HEK293 (cell line): ENCODE results near the gene MYL7.

ENCODE experiments used
- CTCF ChIA-PET: fragments of 350-600 bp; formaldehyde crosslinking; extraction: SDS; loops from one replicate; lab custom pipeline; 2021; ENCODE audit warnings: antibody characterized with exemption; lab: Yijun Ruan, JAX
- POLR2A ChIA-PET: fragments of 300-600 bp; formaldehyde crosslinking; extraction: SDS; loops from one replicate; lab custom pipeline; 2020; ENCODE audit warnings: antibody characterized with exemption, inconsistent platforms; lab: Yijun Ruan, JAX
- H3K27ac ChIP-seq: fragments of 200-500 bp; sonication (Bioruptor generic); 2 replicates; pipeline ENCODE4 v1.5.1; 2014; ENCODE audit warnings: low read depth, low read length, control low read depth, inconsistent platforms; ENCODE audit errors: extremely low read depth
- H3K36me3 ChIP-seq, 2 experiments: fragments of 200-500 bp in 1 of 2; sonication (Bioruptor generic) in 1 of 2; 1 replicate in 1 of 2; 2 replicates in 1 of 2; pipeline ENCODE4 v1.5.1; 2014 to 2017; ENCODE audit warnings: inconsistent platforms in 2 of 2, low read length in 2 of 2; ENCODE audit not compliant: control insufficient read depth in 2 of 2, insufficient read depth in 1 of 2
- H3K4me1 ChIP-seq: fragments of 200-500 bp; sonication (Bioruptor generic); 2 replicates; pipeline ENCODE4 v1.5.1; 2014; ENCODE audit warnings: mild to moderate bottlenecking, low read length, inconsistent platforms; ENCODE audit not compliant: control insufficient read depth, insufficient read depth
- H3K4me3 ChIP-seq: 2 replicates; pipeline ENCODE4 v1.5.1; 2011; ENCODE audit warnings: low read depth, mild to moderate bottlenecking, control low read depth, low read length, moderate library complexity
- H3K9me3 ChIP-seq: fragments of 200-500 bp; sonication (Bioruptor generic); 2 replicates; pipeline ENCODE4 v1.5.1; 2014; ENCODE audit warnings: low read depth, low read length, inconsistent platforms; ENCODE audit not compliant: control insufficient read depth, insufficient read depth
- GLI4 ChIP-seq: fragments of 450-650 bp; formaldehyde crosslinking; IDR thresholded peaks from 2 replicates; pipeline ENCODE4 v1.5.1; 2016; ENCODE audit warnings: missing biosample characterization, missing genetic modification characterization
- GLIS2 ChIP-seq: fragments of 450-650 bp; formaldehyde crosslinking; IDR thresholded peaks from 2 replicates; pipeline ENCODE4 v1.5.1; 2016; ENCODE audit warnings: missing biosample characterization, missing genetic modification characterization
- PRDM1 ChIP-seq: fragments of 450-650 bp; formaldehyde crosslinking; IDR thresholded peaks from 2 replicates; pipeline ENCODE4; 2016; ENCODE audit warnings: missing biosample characterization, missing genetic modification characterization
- SCRT2 ChIP-seq: fragments of 450-650 bp; formaldehyde crosslinking; IDR thresholded peaks from 2 replicates; pipeline ENCODE4 v1.5.1; 2016; ENCODE audit warnings: missing biosample characterization, missing genetic modification characterization
- ZNF132 ChIP-seq: fragments of 450-650 bp; formaldehyde crosslinking; IDR thresholded peaks from 2 replicates; pipeline ENCODE4 v1.5.1; 2017; ENCODE audit warnings: missing biosample characterization, missing genetic modification characterization, borderline replicate concordance
- ZNF146 ChIP-seq: fragments of 450-650 bp; formaldehyde crosslinking; IDR thresholded peaks from 2 replicates; pipeline ENCODE4 v1.5.1; 2016; ENCODE audit warnings: missing biosample characterization, missing genetic modification characterization
- ZNF23 ChIP-seq: fragments of 450-650 bp; formaldehyde crosslinking; IDR thresholded peaks from 2 replicates; pipeline ENCODE4 v1.5.1; 2016; ENCODE audit warnings: missing biosample characterization, missing genetic modification characterization, borderline replicate concordance
- ZNF354C ChIP-seq: fragments of 450-650 bp; formaldehyde crosslinking; IDR thresholded peaks from 2 replicates; pipeline ENCODE4 v1.5.1; 2016; ENCODE audit warnings: missing biosample characterization, missing genetic modification characterization, low read depth, borderline replicate concordance
- ZNF433 ChIP-seq: fragments of 450-650 bp; formaldehyde crosslinking; IDR thresholded peaks from 2 replicates; pipeline ENCODE4 v1.5.1; 2016; ENCODE audit warnings: missing biosample characterization, missing genetic modification characterization, low read depth
- ZNF596 ChIP-seq: fragments of 450-650 bp; IDR thresholded peaks from 2 replicates; pipeline ENCODE4 v1.5.0; 2018; ENCODE audit warnings: missing biosample characterization, mild to moderate bottlenecking, missing genetic modification characterization, moderate library complexity
- ZNF600 ChIP-seq: fragments of 450-650 bp; formaldehyde crosslinking; IDR thresholded peaks from 2 replicates; pipeline ENCODE4 v1.5.1; 2016; ENCODE audit warnings: missing biosample characterization, missing genetic modification characterization
- ZNF623 ChIP-seq: fragments of 450-650 bp; formaldehyde crosslinking; IDR thresholded peaks from 2 replicates; pipeline ENCODE4 v1.5.1; 2016; ENCODE audit warnings: missing biosample characterization, missing genetic modification characterization
- ZNF658 ChIP-seq: fragments of 450-650 bp; formaldehyde crosslinking; IDR thresholded peaks from 2 replicates; pipeline ENCODE4; 2016; ENCODE audit warnings: missing biosample characterization, missing genetic modification characterization
- ZNF76 ChIP-seq: fragments of 450-650 bp; formaldehyde crosslinking; IDR thresholded peaks from 2 replicates; pipeline ENCODE4; 2016; ENCODE audit warnings: low read depth, missing biosample characterization, missing genetic modification characterization, borderline replicate concordance
- ZNF768 ChIP-seq: fragments of 450-650 bp; formaldehyde crosslinking; IDR thresholded peaks from 2 replicates; pipeline ENCODE4 v1.5.1; 2018; ENCODE audit warnings: missing biosample characterization, mild to moderate bottlenecking, missing genetic modification characterization
- TF ChIP-seq, protein P1 (sequence below): fragments of 450-650 bp; formaldehyde crosslinking; IDR thresholded peaks from 2 replicates; pipeline ENCODE4 v1.5.1; 2016; ENCODE audit warnings: missing biosample characterization, missing genetic modification characterization, borderline replicate concordance
- TF ChIP-seq, protein P2 (sequence below): fragments of 450-650 bp; formaldehyde crosslinking; IDR thresholded peaks from 2 replicates; pipeline ENCODE4 v1.5.1; 2017; ENCODE audit warnings: missing biosample characterization, missing genetic modification characterization
- TF ChIP-seq, protein P3 (sequence below): fragments of 450-650 bp; formaldehyde crosslinking; IDR thresholded peaks from 2 replicates; pipeline ENCODE4 v1.5.1; 2016; ENCODE audit warnings: missing biosample characterization, missing genetic modification characterization, borderline replicate concordance
- TF ChIP-seq, protein P4 (sequence below): fragments of 450-650 bp; formaldehyde crosslinking; IDR thresholded peaks from 2 replicates; pipeline ENCODE4 v1.5.1; 2016; ENCODE audit warnings: missing biosample characterization, missing genetic modification characterization, low read depth
- TF ChIP-seq, protein P5 (sequence below): sonication (generic); formaldehyde crosslinking; IDR thresholded peaks from 2 replicates; pipeline ENCODE4 v1.8.1; 2022; ENCODE audit warnings: mild to moderate bottlenecking, moderate library complexity, missing genetic modification reagents

Gene MYL7

DNA sequence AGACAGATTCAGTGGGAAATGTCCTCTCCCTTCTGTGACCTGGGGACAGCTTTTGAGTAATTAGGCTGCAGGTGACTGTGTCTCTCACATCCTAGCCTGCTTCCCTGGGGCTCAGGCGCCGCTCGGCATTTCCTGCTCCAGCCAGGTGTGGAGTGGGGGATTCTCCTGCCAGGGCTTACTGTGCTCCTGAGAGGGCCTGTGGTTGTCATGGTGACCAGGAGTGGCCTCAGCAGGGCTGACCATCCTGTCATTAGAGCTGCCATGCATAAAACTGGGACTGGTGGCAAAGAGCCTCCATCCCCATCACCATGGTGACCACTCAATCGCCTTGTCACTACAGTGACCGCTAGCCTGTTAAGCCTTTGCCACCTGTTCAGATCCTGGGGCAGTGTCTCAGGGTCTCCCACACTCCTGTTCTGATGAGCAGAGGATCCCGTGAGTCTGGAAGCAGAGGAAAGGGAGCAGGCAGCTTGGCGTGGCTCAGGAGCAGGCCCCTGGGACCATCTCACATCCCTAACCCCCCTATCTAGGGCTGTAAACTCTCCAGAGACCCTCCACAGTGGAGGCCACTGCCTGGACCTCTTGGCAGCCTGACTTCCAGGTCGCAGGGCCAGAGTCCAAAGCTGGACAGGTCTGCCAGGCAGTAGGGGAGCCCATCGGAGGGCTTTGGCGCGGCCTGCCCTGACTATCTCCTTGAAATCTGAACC is 48.3 kb upstream of the MYL7 start, which contains the start of gene GCK:
TSS of gene GCK (minus strand) at position 154 of the 707 bp plus-strand sequence. CDS start 486 bp downstream, outside the sequence.
- POLR2A ChIA-PET, result no interaction called here
- TF ChIP-seq, protein P1, sequence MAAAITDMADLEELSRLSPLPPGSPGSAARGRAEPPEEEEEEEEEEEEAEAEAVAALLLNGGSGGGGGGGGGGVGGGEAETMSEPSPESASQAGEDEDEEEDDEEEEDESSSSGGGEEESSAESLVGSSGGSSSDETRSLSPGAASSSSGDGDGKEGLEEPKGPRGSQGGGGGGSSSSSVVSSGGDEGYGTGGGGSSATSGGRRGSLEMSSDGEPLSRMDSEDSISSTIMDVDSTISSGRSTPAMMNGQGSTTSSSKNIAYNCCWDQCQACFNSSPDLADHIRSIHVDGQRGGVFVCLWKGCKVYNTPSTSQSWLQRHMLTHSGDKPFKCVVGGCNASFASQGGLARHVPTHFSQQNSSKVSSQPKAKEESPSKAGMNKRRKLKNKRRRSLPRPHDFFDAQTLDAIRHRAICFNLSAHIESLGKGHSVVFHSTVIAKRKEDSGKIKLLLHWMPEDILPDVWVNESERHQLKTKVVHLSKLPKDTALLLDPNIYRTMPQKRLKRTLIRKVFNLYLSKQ (tag by site-specific recombination), result no peak
- TF ChIP-seq ZNF658 (tag by site-specific recombination), result no peak
- no peak for TF ChIP-seq PRDM1 (tag by site-specific recombination)
- no peak for TF ChIP-seq ZNF600 (tag by site-specific recombination)
- no peak for TF ChIP-seq ZNF23 (tag by site-specific recombination)
- no peak for TF ChIP-seq SCRT2 (tag by site-specific recombination)
- TF ChIP-seq GLI4 (tag by site-specific recombination), result no peak
- TF ChIP-seq ZNF768, result no peak
- TF ChIP-seq, protein P2, sequence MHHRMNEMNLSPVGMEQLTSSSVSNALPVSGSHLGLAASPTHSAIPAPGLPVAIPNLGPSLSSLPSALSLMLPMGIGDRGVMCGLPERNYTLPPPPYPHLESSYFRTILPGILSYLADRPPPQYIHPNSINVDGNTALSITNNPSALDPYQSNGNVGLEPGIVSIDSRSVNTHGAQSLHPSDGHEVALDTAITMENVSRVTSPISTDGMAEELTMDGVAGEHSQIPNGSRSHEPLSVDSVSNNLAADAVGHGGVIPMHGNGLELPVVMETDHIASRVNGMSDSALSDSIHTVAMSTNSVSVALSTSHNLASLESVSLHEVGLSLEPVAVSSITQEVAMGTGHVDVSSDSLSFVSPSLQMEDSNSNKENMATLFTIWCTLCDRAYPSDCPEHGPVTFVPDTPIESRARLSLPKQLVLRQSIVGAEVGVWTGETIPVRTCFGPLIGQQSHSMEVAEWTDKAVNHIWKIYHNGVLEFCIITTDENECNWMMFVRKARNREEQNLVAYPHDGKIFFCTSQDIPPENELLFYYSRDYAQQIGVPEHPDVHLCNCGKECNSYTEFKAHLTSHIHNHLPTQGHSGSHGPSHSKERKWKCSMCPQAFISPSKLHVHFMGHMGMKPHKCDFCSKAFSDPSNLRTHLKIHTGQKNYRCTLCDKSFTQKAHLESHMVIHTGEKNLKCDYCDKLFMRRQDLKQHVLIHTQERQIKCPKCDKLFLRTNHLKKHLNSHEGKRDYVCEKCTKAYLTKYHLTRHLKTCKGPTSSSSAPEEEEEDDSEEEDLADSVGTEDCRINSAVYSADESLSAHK (tag by site-specific recombination), result no peak
- TF ChIP-seq ZNF596 (tag by site-specific recombination), result no peak
- TF ChIP-seq, protein P3, sequence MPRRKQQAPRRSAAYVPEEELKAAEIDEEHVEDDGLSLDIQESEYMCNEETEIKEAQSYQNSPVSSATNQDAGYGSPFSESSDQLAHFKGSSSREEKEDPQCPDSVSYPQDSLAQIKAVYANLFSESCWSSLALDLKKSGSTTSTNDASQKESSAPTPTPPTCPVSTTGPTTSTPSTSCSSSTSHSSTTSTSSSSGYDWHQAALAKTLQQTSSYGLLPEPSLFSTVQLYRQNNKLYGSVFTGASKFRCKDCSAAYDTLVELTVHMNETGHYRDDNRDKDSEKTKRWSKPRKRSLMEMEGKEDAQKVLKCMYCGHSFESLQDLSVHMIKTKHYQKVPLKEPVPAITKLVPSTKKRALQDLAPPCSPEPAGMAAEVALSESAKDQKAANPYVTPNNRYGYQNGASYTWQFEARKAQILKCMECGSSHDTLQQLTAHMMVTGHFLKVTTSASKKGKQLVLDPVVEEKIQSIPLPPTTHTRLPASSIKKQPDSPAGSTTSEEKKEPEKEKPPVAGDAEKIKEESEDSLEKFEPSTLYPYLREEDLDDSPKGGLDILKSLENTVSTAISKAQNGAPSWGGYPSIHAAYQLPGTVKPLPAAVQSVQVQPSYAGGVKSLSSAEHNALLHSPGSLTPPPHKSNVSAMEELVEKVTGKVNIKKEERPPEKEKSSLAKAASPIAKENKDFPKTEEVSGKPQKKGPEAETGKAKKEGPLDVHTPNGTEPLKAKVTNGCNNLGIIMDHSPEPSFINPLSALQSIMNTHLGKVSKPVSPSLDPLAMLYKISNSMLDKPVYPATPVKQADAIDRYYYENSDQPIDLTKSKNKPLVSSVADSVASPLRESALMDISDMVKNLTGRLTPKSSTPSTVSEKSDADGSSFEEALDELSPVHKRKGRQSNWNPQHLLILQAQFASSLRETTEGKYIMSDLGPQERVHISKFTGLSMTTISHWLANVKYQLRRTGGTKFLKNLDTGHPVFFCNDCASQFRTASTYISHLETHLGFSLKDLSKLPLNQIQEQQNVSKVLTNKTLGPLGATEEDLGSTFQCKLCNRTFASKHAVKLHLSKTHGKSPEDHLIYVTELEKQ, result no peak
- TF ChIP-seq GLIS2 (tag by site-specific recombination), result no peak
- TF ChIP-seq ZNF433 (tag by site-specific recombination), result no peak
- TF ChIP-seq ZNF354C (tag by site-specific recombination), result no peak
- Histone ChIP-seq H3K27ac (no peak within 1 kb of the TSS), H3K9me3 (no peaks in the 10 kb centered on the region), H3K4me1 (no peaks in the 10 kb centered on the region), H3K4me3 (no peak within 1 kb of the TSS), H3K36me3 (no peaks in the 10 kb centered on the region)
- CTCF ChIA-PET, result no interaction called here

DNA sequence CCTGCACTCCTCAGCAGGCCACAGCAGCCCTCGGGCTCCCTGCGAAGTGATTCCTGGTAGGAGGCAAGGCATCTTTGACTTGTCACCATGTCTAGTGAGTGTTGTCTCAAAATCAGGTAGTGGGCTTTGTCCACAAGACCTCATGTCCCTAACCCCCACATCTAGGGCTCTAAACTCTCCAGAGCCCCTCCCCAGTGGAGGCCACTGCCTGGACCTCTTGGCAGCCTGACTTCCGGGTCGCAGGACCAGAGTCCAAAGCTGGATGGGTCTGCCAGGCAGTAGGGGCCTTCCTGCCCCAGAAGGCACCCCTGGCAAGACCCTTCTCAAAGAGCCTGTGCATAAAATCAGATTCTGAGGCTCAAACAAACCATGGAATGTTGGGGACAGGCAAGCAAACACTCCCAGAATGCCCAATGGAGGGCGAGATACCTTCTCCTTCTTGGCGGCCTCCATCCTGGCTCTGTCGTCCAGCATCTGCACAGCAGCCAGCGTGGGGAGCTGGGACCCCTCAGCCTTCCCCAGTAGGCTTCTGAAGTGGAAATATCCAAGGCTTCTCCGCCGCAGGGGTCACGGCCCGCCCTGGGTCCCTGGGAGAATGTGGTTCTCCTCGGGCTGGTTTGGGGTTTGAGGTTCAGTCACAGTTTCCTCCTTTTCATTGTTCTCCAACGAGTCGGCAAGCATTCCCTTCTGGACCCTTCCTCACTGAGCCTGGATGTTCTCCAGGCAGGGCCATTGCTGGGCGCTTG is 47.5 kb upstream of the MYL7 start:
- POLR2A ChIA-PET, result no interaction called here
- Histone ChIP-seq H3K36me3 (no peaks in the 10 kb centered on the region), H3K27ac (no peak overlapping the region), H3K4me1 (0 out of 2 replicates have a peak, but pooled peaks cover 2% of the 10 kb centered on the region), H3K9me3 (no peaks in the 10 kb centered on the region), H3K4me3 (no peak overlapping the region)
- CTCF ChIA-PET, result interaction anchor here (0.6 kb wide), 1 partner anchor 56 kb away, joined by 3 read pairs; no protein-coding TSS in a partner anchor
- TF ChIP-seq, protein P4, sequence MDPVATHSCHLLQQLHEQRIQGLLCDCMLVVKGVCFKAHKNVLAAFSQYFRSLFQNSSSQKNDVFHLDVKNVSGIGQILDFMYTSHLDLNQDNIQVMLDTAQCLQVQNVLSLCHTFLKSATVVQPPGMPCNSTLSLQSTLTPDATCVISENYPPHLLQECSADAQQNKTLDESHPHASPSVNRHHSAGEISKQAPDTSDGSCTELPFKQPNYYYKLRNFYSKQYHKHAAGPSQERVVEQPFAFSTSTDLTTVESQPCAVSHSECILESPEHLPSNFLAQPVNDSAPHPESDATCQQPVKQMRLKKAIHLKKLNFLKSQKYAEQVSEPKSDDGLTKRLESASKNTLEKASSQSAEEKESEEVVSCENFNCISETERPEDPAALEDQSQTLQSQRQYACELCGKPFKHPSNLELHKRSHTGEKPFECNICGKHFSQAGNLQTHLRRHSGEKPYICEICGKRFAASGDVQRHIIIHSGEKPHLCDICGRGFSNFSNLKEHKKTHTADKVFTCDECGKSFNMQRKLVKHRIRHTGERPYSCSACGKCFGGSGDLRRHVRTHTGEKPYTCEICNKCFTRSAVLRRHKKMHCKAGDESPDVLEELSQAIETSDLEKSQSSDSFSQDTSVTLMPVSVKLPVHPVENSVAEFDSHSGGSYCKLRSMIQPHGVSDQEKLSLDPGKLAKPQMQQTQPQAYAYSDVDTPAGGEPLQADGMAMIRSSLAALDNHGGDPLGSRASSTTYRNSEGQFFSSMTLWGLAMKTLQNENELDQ (tag by site-specific recombination), result no peak
- TF ChIP-seq ZNF76 (tag by site-specific recombination) (no peak), ZNF132 (tag by site-specific recombination) (no peak), ZNF146 (tag by site-specific recombination) (no peak), ZNF623 (tag by site-specific recombination) (no peak)
- TF ChIP-seq, protein P5, sequence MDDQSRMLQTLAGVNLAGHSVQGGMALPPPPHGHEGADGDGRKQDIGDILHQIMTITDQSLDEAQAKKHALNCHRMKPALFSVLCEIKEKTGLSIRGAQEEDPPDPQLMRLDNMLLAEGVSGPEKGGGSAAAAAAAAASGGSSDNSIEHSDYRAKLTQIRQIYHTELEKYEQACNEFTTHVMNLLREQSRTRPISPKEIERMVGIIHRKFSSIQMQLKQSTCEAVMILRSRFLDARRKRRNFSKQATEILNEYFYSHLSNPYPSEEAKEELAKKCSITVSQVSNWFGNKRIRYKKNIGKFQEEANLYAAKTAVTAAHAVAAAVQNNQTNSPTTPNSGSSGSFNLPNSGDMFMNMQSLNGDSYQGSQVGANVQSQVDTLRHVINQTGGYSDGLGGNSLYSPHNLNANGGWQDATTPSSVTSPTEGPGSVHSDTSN (CRISPR knock-in tag), result no peak
